Osteocyte (in vitro differentiated cells): ENCODE measurements around the gene EPB41L3. TPM values are rescaled to one million over a fixed set of nuclear protein-coding genes. Genes with fewer than 3 reads are reported as not detected.

Experiments used
- DNase-seq: peaks from one replicate; pipeline ENCODE4 v3.0.0; 2021; ENCODE audit warnings: mixed read lengths; ENCODE audit not compliant: unreplicated experiment; ENCODE audit errors: extremely low spot score
- H3K27ac Mint-ChIP-seq: one replicate; pipeline ENCODE4 v1.8.0; 2021; ENCODE audit warnings: mild to moderate bottlenecking, mixed read lengths; ENCODE audit not compliant: unreplicated experiment
- H3K27me3 Mint-ChIP-seq: one replicate; pipeline ENCODE4 v1.8.0; 2021; ENCODE audit warnings: mixed read lengths; ENCODE audit not compliant: unreplicated experiment
- H3K36me3 Mint-ChIP-seq: one replicate; pipeline ENCODE4 v1.8.0; 2021; ENCODE audit warnings: mixed read lengths; ENCODE audit not compliant: unreplicated experiment
- H3K4me1 Mint-ChIP-seq: one replicate; pipeline ENCODE4 v1.8.0; 2021; ENCODE audit warnings: mixed read lengths; ENCODE audit not compliant: unreplicated experiment
- H3K4me3 Mint-ChIP-seq: one replicate; pipeline ENCODE4 v1.8.0; 2021; ENCODE audit warnings: mild to moderate bottlenecking, moderate library complexity, mixed read lengths; ENCODE audit not compliant: unreplicated experiment
- H3K9me3 Mint-ChIP-seq: one replicate; pipeline ENCODE4 v1.8.0; 2021; ENCODE audit warnings: mixed read lengths; ENCODE audit not compliant: unreplicated experiment
- total RNA-seq: library from RNA; stranded (reverse); gene quantifications from 2 replicates; pipeline ENCODE4 v1.2.1, GENCODE V29; 2021
- TF ChIP-seq, protein P1 (sequence below): fragments of 200-600 bp; sonication (generic); IDR thresholded peaks from 2 replicates; pipeline ENCODE4 v1.5.0; 2021; ENCODE audit warnings: antibody characterized with exemption, mild to moderate bottlenecking, moderate library complexity

Gene EPB41L3
- total RNA-seq, 1 donor from 2014 or later, result 15.6 TPM

DNA sequence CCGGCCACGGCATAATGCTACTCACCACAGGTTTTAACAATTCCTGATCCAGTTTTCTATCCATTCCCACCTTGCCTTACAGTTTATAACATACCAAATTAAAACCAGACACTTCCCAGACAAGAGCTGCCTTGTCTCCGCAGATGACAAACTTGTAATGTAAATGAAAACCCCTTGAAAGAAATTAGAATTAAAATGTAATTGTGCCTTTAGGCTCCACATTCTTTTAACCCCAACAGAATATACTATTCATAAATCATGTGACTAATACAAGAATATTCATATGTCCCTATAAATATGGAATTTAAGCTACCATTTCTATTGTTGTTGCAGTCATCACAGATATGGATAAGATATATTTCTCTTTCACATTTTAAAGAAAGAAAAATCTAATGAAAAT, 178.4 kb downstream of the EPB41L3 start:
- H3K9me3 Mint-ChIP-seq, result no peaks in the 10 kb centered on the region

DNA sequence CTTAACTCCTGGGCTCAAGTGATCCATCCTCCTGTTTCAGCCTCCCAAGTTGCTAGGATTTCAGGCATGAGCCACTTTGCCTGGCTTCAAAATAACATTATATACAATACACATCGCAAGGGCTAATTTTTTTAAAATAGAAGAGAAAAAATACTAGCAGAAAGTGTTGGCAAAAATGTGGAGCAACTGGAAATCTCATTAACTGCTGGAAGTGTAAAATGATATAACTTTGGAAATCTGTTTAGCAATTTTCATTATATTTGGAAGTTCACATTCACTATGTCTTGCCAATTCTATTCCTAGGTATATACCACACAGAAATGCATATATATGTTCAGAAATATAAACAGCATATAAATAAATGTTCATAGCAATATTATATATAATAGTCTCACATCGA, 193.2 kb downstream of the EPB41L3 start:
- Mint-ChIP-seq H3K27ac (no peak overlapping the region), H3K36me3 (no peaks in the 10 kb centered on the region), H3K27me3 (no peaks in the 10 kb centered on the region), H3K4me3 (no peak overlapping the region), H3K4me1 (no peaks in the 10 kb centered on the region), H3K9me3 (peaks cover 5% of the 10 kb centered on the region)
- TF ChIP-seq, protein P1, sequence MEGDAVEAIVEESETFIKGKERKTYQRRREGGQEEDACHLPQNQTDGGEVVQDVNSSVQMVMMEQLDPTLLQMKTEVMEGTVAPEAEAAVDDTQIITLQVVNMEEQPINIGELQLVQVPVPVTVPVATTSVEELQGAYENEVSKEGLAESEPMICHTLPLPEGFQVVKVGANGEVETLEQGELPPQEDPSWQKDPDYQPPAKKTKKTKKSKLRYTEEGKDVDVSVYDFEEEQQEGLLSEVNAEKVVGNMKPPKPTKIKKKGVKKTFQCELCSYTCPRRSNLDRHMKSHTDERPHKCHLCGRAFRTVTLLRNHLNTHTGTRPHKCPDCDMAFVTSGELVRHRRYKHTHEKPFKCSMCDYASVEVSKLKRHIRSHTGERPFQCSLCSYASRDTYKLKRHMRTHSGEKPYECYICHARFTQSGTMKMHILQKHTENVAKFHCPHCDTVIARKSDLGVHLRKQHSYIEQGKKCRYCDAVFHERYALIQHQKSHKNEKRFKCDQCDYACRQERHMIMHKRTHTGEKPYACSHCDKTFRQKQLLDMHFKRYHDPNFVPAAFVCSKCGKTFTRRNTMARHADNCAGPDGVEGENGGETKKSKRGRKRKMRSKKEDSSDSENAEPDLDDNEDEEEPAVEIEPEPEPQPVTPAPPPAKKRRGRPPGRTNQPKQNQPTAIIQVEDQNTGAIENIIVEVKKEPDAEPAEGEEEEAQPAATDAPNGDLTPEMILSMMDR, result no peak
- no peak for DNase-seq

More for the DNA sequence above, 178.4 kb downstream of the EPB41L3 start:
- TF ChIP-seq, protein P1, result no peak
- H3K27ac Mint-ChIP-seq, result no peak overlapping the region
- H3K27me3 Mint-ChIP-seq, result peaks cover 2% of the 10 kb centered on the region
- H3K4me3 Mint-ChIP-seq, result no peak overlapping the region
- no peaks in the 10 kb centered on the region for H3K4me1 Mint-ChIP-seq
- no peak for DNase-seq
- H3K36me3 Mint-ChIP-seq, result no peaks in the 10 kb centered on the region

Other genes starting within 250 kb of the EPB41L3 start
- 14.2 and 14.4 TPM in 2 replicates for gene ZBTB14, start 248.3 kb downstream of the EPB41L3 start, total RNA-seq